K562 (cell line): ENCODE measurements around the gene MCL1. TPM values are rescaled to one million over a fixed set of nuclear protein-coding genes. Genes with fewer than 3 reads are reported as not detected.

Experiments used
- ATAC-seq: fragments of 200-7000 bp; cut with Tn5 transposase; 3 replicates; pipeline ENCODE4 v1.9.1; 2020; ENCODE audit warnings: moderate library complexity
- BruUV-seq: library from RNA; stranded (reverse); fragments of 400-500 nt; replicated peaks from 2 replicates; lab custom pipeline; 2021; lab: Mats Ljungman, UMichigan
- CTCF ChIA-PET: fragments of 300-600 bp; formaldehyde crosslinking; extraction: SDS; loops from one replicate; lab custom pipeline; 2021; ENCODE audit warnings: low intra/inter-chr PET ratio; lab: Yijun Ruan, JAX
- POLR2A ChIA-PET: fragments of 300-600, 350-650 bp; sonication (Branson Sonifier 250); formaldehyde crosslinking; extraction: SDS; loops from one replicate; lab custom pipeline; 2021; ENCODE audit warnings: antibody characterized with exemption, inconsistent platforms; lab: Yijun Ruan, JAX
- DNase-seq, 4 experiments: peaks; one replicate each; pipeline versions ENCODE4 v3.0.0 to v3.0.0-alpha.2; 2011 to 2018; ENCODE audit warnings: low spot score in 3 of 4, mixed read lengths in 3 of 4; ENCODE audit errors: extremely low read depth in 1 of 4
- FAIRE-seq: peaks from 2 replicates; lab custom pipeline; 2011; peaks lifted over from hg19 to GRCh38; lab: Jason Lieb, UNC
- H2AFZ ChIP-seq: 2 replicates; pipeline ENCODE4 v1.6.0; 2011; ENCODE audit warnings: low read depth, low read length, control low read depth, inconsistent platforms
- H3K27ac ChIP-seq: fragments of 200-600 bp; 3 replicates; pipeline ENCODE4 v1.8.0; 2011; ENCODE audit warnings: low read depth, mild to moderate bottlenecking, control low read depth, inconsistent platforms, low read length, moderate library complexity, mixed read lengths; ENCODE audit errors: extremely low read depth
- H3K27me3 ChIP-seq, 2 experiments: fragments of 300-600 bp in 1 of 2; 2 replicates in 1 of 2; 3 replicates in 1 of 2; pipeline versions ENCODE4 v1.6.0 to v1.8.0; 2011; ENCODE audit warnings: inconsistent platforms in 2 of 2, low read length in 2 of 2, mild to moderate bottlenecking in 1 of 2, mixed read lengths in 1 of 2, moderate library complexity in 1 of 2; ENCODE audit not compliant: control insufficient read depth in 2 of 2, insufficient read depth in 2 of 2
- H3K36me3 ChIP-seq: fragments of 300-600 bp; 3 replicates; pipeline ENCODE4 v1.8.0; 2011; ENCODE audit warnings: mild to moderate bottlenecking, low read length, inconsistent platforms; ENCODE audit not compliant: control insufficient read depth, insufficient read depth
- H3K4me1 ChIP-seq, 2 experiments: fragments of 200-600 bp in 1 of 2; replicated peaks in 1 of 2; 2 replicates in 1 of 2; 3 replicates in 1 of 2; pipeline versions ENCODE4 v1.5.1 to v1.8.0; 2011; ENCODE audit warnings: inconsistent platforms in 2 of 2, low read length in 2 of 2, mild to moderate bottlenecking in 1 of 2, mixed read lengths in 1 of 2, moderate library complexity in 1 of 2; ENCODE audit not compliant: control insufficient read depth in 2 of 2, insufficient read depth in 2 of 2
- H3K4me2 ChIP-seq: 2 replicates; pipeline ENCODE4 v1.6.1; 2011; ENCODE audit warnings: low read length, control low read depth, inconsistent platforms, mixed read lengths; ENCODE audit not compliant: insufficient read depth
- H3K4me3 ChIP-seq: fragments of 200-600 bp; sonication (generic), shearing (Covaris generic); 2 replicates; pipeline ENCODE4 v1.5.1; 2016; ENCODE audit warnings: control low read depth, inconsistent platforms
- H3K79me2 ChIP-seq: fragments of 200-600 bp; 3 replicates; pipeline ENCODE4 v1.8.0; 2011; ENCODE audit warnings: low read length, inconsistent platforms; ENCODE audit not compliant: control insufficient read depth, insufficient read depth
- H3K9ac ChIP-seq, 2 experiments: 2 replicates each; pipeline versions ENCODE4 v1.6.0 to v1.6.1; 2011; ENCODE audit warnings: low read depth in 2 of 2, low read length in 2 of 2, control low read depth in 1 of 2, inconsistent platforms in 1 of 2, mild to moderate bottlenecking in 1 of 2, mixed read lengths in 1 of 2; ENCODE audit not compliant: insufficient read depth in 1 of 2
- H3K9me1 ChIP-seq: one replicate; pipeline ENCODE4 v1.6.0; 2011; ENCODE audit warnings: inconsistent platforms, mild to moderate bottlenecking, low read length, moderate library complexity; ENCODE audit not compliant: control insufficient read depth, insufficient read depth
- H3K9me3 ChIP-seq: replicated peaks from 2 replicates; pipeline ENCODE4 v1.5.1; 2011; ENCODE audit warnings: low read depth, low read length, inconsistent platforms; ENCODE audit not compliant: control insufficient read depth, insufficient read depth
- H4K20me1 ChIP-seq: replicated peaks from 2 replicates; pipeline ENCODE4 v1.6.1; 2011; ENCODE audit warnings: low read length, inconsistent platforms, mixed read lengths; ENCODE audit not compliant: control insufficient read depth, insufficient read depth
- BRD4 ChIP-seq: fragments of 200-600 bp; sonication (generic); IDR thresholded peaks from 2 replicates; pipeline ENCODE4 v1.6.1; 2017; ENCODE audit warnings: inconsistent platforms
- ETV1 ChIP-seq: fragments of 450-650 bp; conservative IDR thresholded peaks from 2 replicates; pipeline ENCODE4 v1.6.1; 2016; ENCODE audit warnings: missing genetic modification characterization, control low read depth, low read depth, missing compliant biosample characterization
- FOSL1 ChIP-seq: fragments of 200-800 bp; sonication (Bioruptor generic); conservative IDR thresholded peaks from 2 replicates; pipeline ENCODE4 v1.6.1; 2016; ENCODE audit warnings: missing genetic modification characterization, missing compliant biosample characterization
- GTF2E2 ChIP-seq: fragments of 200-800 bp; sonication (Bioruptor generic); IDR thresholded peaks from 2 replicates; pipeline ENCODE4 v1.6.1; 2016; ENCODE audit warnings: missing genetic modification characterization, missing compliant biosample characterization
- HEY1 ChIP-seq: fragments of 250-450 bp; sonication (Bioruptor Pico); IDR thresholded peaks from 2 replicates; pipeline ENCODE4 v1.5.0; 2020; ENCODE audit warnings: mild to moderate bottlenecking, moderate library complexity, borderline replicate concordance
- NBN ChIP-seq: fragments of 450-650 bp; IDR thresholded peaks from 2 replicates; pipeline ENCODE4 v1.6.1; 2016; ENCODE audit warnings: low read depth, mild to moderate bottlenecking
- SUPT5H ChIP-seq: fragments of 450-650 bp; IDR thresholded peaks from 2 replicates; pipeline ENCODE4 v1.6.1; 2016
- ZBTB1 ChIP-seq: sonication (generic); formaldehyde crosslinking; IDR thresholded peaks from 2 replicates; pipeline ENCODE4 v1.8.1; 2023; ENCODE audit warnings: missing genetic modification reagents, low read depth, mild to moderate bottlenecking, borderline replicate concordance
- ZNF146 ChIP-seq: IDR thresholded peaks from one replicate; pipeline ENCODE4 v1.6.1; 2018; ENCODE audit warnings: missing compliant biosample characterization; ENCODE audit not compliant: unreplicated experiment
- ZNF589 ChIP-seq: fragments of 200-800 bp; sonication (Bioruptor generic); IDR thresholded peaks from 2 replicates; pipeline ENCODE4 v1.6.1; 2016; ENCODE audit warnings: low read depth, missing genetic modification characterization, missing compliant biosample characterization
- ZNF830 ChIP-seq: fragments of 250-450 bp; sonication (Bioruptor Pico); IDR thresholded peaks from 2 replicates; pipeline ENCODE4 v1.5.0; 2021; ENCODE audit warnings: mild to moderate bottlenecking
- ZZZ3 ChIP-seq: fragments of 450-650 bp; IDR thresholded peaks from 2 replicates; pipeline ENCODE4 v1.6.1; 2016; ENCODE audit warnings: antibody characterized with exemption, mild to moderate bottlenecking, moderate library complexity
- WGBS: fragments of 100-300 bp; shearing (Covaris generic); methylation state at CpG from one replicate; pipeline ENCODE4 v1.1.6; 2016; ENCODE audit warnings: low coverage, mixed read lengths; ENCODE audit not compliant: insufficient coverage; ENCODE audit errors: missing lambda C conversion rate; 5-methylcytosine and 5-hydroxymethylcytosine counted together
- in situ Hi-C: fragments of 300-500 bp; cut with MboI; formaldehyde crosslinking; loops from 4 replicates; pipeline ENCODE4 v1.15.0; 2018; ENCODE audit warnings: inconsistent platforms, mixed read lengths
- intact Hi-C: fragments of 100-400 bp; cut with micrococcal nuclease; formaldehyde crosslinking; loops from 2 replicates; pipeline ENCODE4 v1.14.2; 2022
- polyA plus RNA-seq, 8 experiments: library from polyadenylated mRNA; depleted of rRNA in 4 of 8; stranded (reverse) in 5 of 8; unstranded in 3 of 8; fragments of >200 nt; fragmentation: Nextera tagmentation in 2 of 8; fragmentation: Illumina TruSeq in 1 of 8; extraction: Ambion mirVana in 2 of 8; extraction: Trizol in 1 of 8; gene quantifications; 2 replicates each; pipeline versions ENCODE4 v1.2.1 to v1.2.3, GENCODE V29; 2011 to 2014; ENCODE audit warnings: inconsistent platforms in 1 of 8, missing spikeins in 1 of 8
- total RNA-seq, 7 experiments: library from RNA; depleted of rRNA in 6 of 7; stranded (reverse); fragments of >200 nt in 6 of 7; fragmentation: Illumina TruSeq in 2 of 7; extraction: Trizol in 2 of 7; gene quantifications; 2 replicates each; pipeline versions ENCODE4 v1.2.1 to v1.2.3, GENCODE V29; 2011 to 2021; ENCODE audit warnings: low replicate concordance in 1 of 7

Gene MCL1
- total and polyA plus RNA-seq, 9 of the 15 experiments (the other 6 are each of a cell fraction or from before 2014, with no cell fraction given), result 27.1 to 224 (median 138) TPM

- in situ Hi-C loops, result no loop called here
- ChIA-PET CTCF (no interaction called here), POLR2A (interaction anchor here (0.9 to 6.3 kb wide), 3 partner anchors 9 to 18 kb away, joined by 3 to 53 read pairs (median 5); partner anchors contain the start of genes ADAMTSL4 and FALEC)
- no peak for TF ChIP-seq SUPT5H
- no peak for TF ChIP-seq ZZZ3
- TF ChIP-seq ZNF589, result no peak
- no peak for TF ChIP-seq GTF2E2 (tag)
- no peak for TF ChIP-seq FOSL1 (tag)
- no peak for TF ChIP-seq ZNF830
- Histone ChIP-seq H3K79me2 (no peaks in the 10 kb centered on the region), H3K4me3 (no peak overlapping the region), H3K27me3 (no peaks in the 10 kb centered on the region), H3K36me3 (no peaks in the 10 kb centered on the region), H3K9me1 (no peaks in the 10 kb centered on the region), H3K4me2 (no peak overlapping the region), H3K4me1 (peaks cover 11 to 23% of the 10 kb centered on the region in 2 experiments; a peak in 4 of 5 replicates), H4K20me1 (no peaks in the 10 kb centered on the region), H2AFZ (no peak overlapping the region), H3K9me3 (no peaks in the 10 kb centered on the region), H3K9ac (no peak overlapping the region), H3K27ac (no peak overlapping the region)
- no TSS peak for BruUV-seq
- FAIRE-seq, result no peak
- no peak for DNase-seq
- WGBS, result 73% methylated on average over 6 of the region's 6 CpGs
- intact Hi-C loops, result no loop called here
- no peak for ATAC-seq
Measured at GRCh38 chr1:150534002-150534401, 45.4 kb downstream of the MCL1 start.

- FAIRE-seq (no peak), DNase-seq (no peak), ATAC-seq (no peak)
- Histone ChIP-seq H3K4me2 (no peak overlapping the region), H3K9me3 (no peaks in the 10 kb centered on the region), H3K79me2 (no peaks in the 10 kb centered on the region), H3K4me3 (no peak overlapping the region), H3K9ac (peak overlapping the region in 1 of 2 experiments; percentile 49; a peak in 2 of 4 replicates), H3K27me3 (no peaks in the 10 kb centered on the region), H4K20me1 (no peaks in the 10 kb centered on the region), H3K36me3 (no peaks in the 10 kb centered on the region), H3K4me1 (peaks cover 8 to 19% of the 10 kb centered on the region in 2 experiments; a peak in 4 of 5 replicates), H3K9me1 (no peaks in the 10 kb centered on the region), H2AFZ (peak overlapping the region; percentile 85), H3K27ac (0 out of 3 replicates have a peak overlapping the region, but pooled peaks have one; percentile 13)
- in situ Hi-C loops (no loop called here), intact Hi-C loops (loop anchor here (1.0 to 2.0 kb wide), 4 partner anchors 20 to 278 kb away; partner anchors contain the start of gene TARS2)
- TF ChIP-seq ZNF146 (no peak), HEY1 (CRISPR knock-in tag) (no peak), ZBTB1 (0 out of 2 replicates have a peak, but pooled peaks have one; percentile 17), BRD4 (no peak), NBN (0 out of 2 replicates have a peak, but pooled peaks have one; percentile 3), ETV1 (0 out of 2 replicates have a peak, but pooled peaks have one; percentile 13)
- POLR2A ChIA-PET, result interaction anchor here (0.5 to 6.3 kb wide), 8 partner anchors 13 to 505 kb away, joined by 3 to 53 read pairs (median 3); partner anchors contain the start of genes ADAMTSL4 and FALEC
- no TSS peak for BruUV-seq
- WGBS, result 34% methylated on average over 5 of the region's 5 CpGs
- CTCF ChIA-PET, result interaction anchor here (1.2 to 1.9 kb wide), 3 partner anchors 48 to 277 kb away, joined by 5 to 18 read pairs (median 9); no protein-coding TSS in a partner anchor
Measured at GRCh38 chr1:150532860-150533259, 46.5 kb downstream of the MCL1 start.
